ENCODE measurements around the gene IFI27L2. TPM values are rescaled to one million over a fixed set of nuclear protein-coding genes. Genes with fewer than 3 reads are reported as not detected.

The IFI27L2 gene
- total and polyA plus RNA-seq, 12 donors = 51.3 to 499 (median 120) TPM

GRCh38 chr14:94125659-94126418 is 3.6 kb downstream of the IFI27L2 start:
- Histone ChIP-seq H3K4me3 (no peak overlapping the region), H3K27me3 (no peaks in the 10 kb centered on the region), H3K4me1 (replicated peaks in 1 of 2) (peaks cover 4 to 11% of the 10 kb centered on the region in 2 donors), H3K36me3 (replicated peaks in 1 of 2) (peaks cover 0 to 6% of the 10 kb centered on the region in 2 donors), H3K27ac (no peak overlapping the region), H3K9me3 (replicated peaks in 1 of 3) (no peaks in the 10 kb centered on the region)
- 89 to 97% (median 92%) methylated on average over 6 of the region's 6 CpGs for WGBS, 4 donors
- DNase-seq = peak in 2 of 7 donors; percentile 8 to 21
- intact Hi-C loops (cut with DNase I) = loop anchor here in 1 of 2 donors (10.0 kb wide), 1 partner anchor 51 kb away; no protein-coding TSS in a partner anchor
- TF ChIP-seq CTCF (IDR thresholded peaks at IDR 0.05) (no peak), POLR2A (IDR thresholded peaks at IDR 0.05) (no peak)

- TF ChIP-seq POLR2A (IDR thresholded peaks at IDR 0.05) (no peak), CTCF (IDR thresholded peaks at IDR 0.05) (no peak)
- Histone ChIP-seq H3K36me3 (replicated peaks in 1 of 2) (peaks cover 0 to 6% of the 10 kb centered on the region in 2 donors), H3K27ac (no peak overlapping the region), H3K4me1 (replicated peaks in 1 of 2) (peaks cover 0 to 7% of the 10 kb centered on the region in 2 donors), H3K9me3 (replicated peaks in 1 of 3) (no peaks in the 10 kb centered on the region), H3K4me3 (no peak overlapping the region), H3K27me3 (no peaks in the 10 kb centered on the region)
- DNase-seq = peak in 3 of 7 donors; percentile 7 to 41 (median 13)
- 80 to 96% (median 89%) methylated on average over 7 to 9 of the region's 9 CpGs for WGBS, 4 donors
- intact Hi-C loops (cut with DNase I) = loop anchor here in 1 of 2 donors (10.0 kb wide), 1 partner anchor 50 kb away; no protein-coding TSS in a partner anchor
Observed at GRCh38 chr14:94124582-94125377, 4.6 kb downstream of the IFI27L2 start.

GRCh38 chr14:94123868-94124267 is 5.5 kb downstream of the IFI27L2 start:
- Histone ChIP-seq H3K27me3 (no peaks in the 10 kb centered on the region), H3K27ac (no peak overlapping the region), H3K4me1 (replicated peaks in 1 of 2) (peaks cover 0 to 5% of the 10 kb centered on the region in 2 donors), H3K9me3 (replicated peaks in 1 of 3) (no peaks in the 10 kb centered on the region), H3K4me3 (no peak overlapping the region), H3K36me3 (replicated peaks in 1 of 2) (peaks cover 0 to 6% of the 10 kb centered on the region in 2 donors)
- TF ChIP-seq POLR2A (IDR thresholded peaks at IDR 0.05) (no peak), CTCF (IDR thresholded peaks at IDR 0.05) (no peak)
- DNase-seq = peak in 2 of 7 donors; percentile 2 to 9
- 92 to 100% (median 95%) methylated on average over 1 of the region's 1 CpG for WGBS, 4 donors
- intact Hi-C loops (cut with DNase I) = loop anchor here in 1 of 2 donors (10.0 kb wide), 1 partner anchor 49 kb away; no protein-coding TSS in a partner anchor

GRCh38 chr14:94123296-94123695 is 6.1 kb downstream of the IFI27L2 start:
- Histone ChIP-seq H3K9me3 (replicated peaks in 1 of 3) (no peaks in the 10 kb centered on the region), H3K4me1 (replicated peaks in 1 of 2) (no peaks in the 10 kb centered on the region), H3K27ac (no peak overlapping the region), H3K36me3 (replicated peaks in 1 of 2) (peaks cover 0 to 6% of the 10 kb centered on the region in 2 donors), H3K4me3 (no peak overlapping the region), H3K27me3 (no peaks in the 10 kb centered on the region)
- TF ChIP-seq POLR2A (IDR thresholded peaks at IDR 0.05) = no peak
- no peak for TF ChIP-seq CTCF (IDR thresholded peaks at IDR 0.05)
- intact Hi-C loops (cut with DNase I) = loop anchor here in 1 of 2 donors (10.0 kb wide), 1 partner anchor 48 kb away; no protein-coding TSS in a partner anchor
- WGBS, 4 donors = 89 to 92% (median 91%) methylated on average over 6 to 9 of the region's 9 CpGs
- peak in 3 of 7 donors; percentile 4 to 33 (median 17) for DNase-seq

Measured in adrenal gland (tissue), 12 donors.